HG02763 (cell line): Measurements from ENCODE around the gene TSPEAR.

Source experiments
- ATAC-seq: cut with Tn5 transposase; IDR thresholded peaks from one replicate; pipeline ENCODE4 v1.9.1; 2021; ENCODE audit warnings: mild to moderate bottlenecking, moderate library complexity; ENCODE audit not compliant: unreplicated experiment

TSPEAR gene

DNA sequence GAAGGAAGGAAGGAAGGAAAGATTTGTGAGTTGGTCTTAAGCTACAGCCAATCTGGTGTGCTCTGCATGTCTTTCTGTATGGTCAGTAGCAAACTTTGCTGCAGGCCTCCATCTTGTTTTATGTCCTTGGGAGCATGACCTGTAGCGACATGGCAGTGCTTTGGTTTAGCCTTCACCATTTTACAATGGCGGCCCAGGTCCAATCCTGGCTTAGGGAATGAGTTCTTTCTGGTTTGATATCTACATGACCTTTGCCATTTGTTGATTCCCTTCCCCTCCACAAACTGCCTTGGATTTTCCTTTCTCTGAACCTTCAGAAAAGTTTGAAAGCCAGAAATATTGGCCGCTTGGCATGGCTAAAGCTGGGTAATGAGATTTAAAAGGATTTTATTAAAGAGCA, 30.5 kb upstream of the TSPEAR start:
- ATAC-seq = no peak

- no peak for ATAC-seq
These were observed 29.4 kb upstream of the TSPEAR start for GRCh38 chr21:44740742-44741141.

DNA sequence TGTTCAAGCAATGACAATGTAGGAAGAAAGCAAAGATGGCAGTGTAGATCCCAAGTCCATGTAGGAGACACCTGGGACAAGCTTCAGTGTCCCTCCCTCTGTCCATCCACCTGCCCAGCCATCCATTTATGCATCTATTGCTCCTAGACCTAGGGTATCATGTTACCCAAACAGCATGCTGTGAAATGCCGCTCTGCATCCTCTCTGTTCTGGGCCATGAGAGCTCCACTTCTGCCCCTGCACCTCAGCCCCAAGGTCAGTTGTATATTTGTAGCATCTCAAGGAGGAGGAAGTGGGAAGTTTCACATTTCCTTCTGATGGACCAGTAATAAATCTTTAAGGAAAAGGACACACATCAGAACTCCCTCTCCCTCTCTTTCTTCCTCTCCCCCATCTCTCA, 27.9 kb upstream of the TSPEAR start:
- ATAC-seq = no peak

- no peak for ATAC-seq
These were observed 27.2 kb upstream of the TSPEAR start for GRCh38 chr21:44738621-44739020.

GRCh38 chr21:44737706-44738354, 26.5 kb upstream of the TSPEAR start:
- ATAC-seq = no peak

- ATAC-seq = no peak
These were observed 25.1 kb upstream of the TSPEAR start for GRCh38 chr21:44736291-44737004.

- ATAC-seq = no peak
These were observed 24.4 kb upstream of the TSPEAR start for GRCh38 chr21:44735821-44736220.

DNA sequence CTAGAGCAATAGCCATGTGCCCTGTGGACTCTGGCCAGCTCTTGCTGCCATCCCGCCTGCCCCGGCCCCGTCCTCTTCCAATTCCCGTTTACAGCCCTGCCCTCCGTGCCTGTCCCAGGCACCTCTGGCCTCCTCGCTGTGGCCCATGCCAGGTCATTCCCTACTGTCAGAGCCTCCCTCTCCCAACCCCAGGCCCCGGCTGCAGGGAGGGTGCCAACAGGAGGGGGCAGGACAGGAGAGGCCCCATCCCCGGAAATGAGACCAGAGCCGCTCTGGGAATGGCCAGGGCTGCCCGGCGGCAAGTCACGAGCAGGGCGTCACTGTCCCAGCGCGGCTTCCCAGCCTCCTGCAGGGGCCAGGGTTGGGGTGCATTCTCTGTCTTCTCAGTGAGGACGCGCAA, 23.5 kb upstream of the TSPEAR start:
- ATAC-seq = no peak

DNA sequence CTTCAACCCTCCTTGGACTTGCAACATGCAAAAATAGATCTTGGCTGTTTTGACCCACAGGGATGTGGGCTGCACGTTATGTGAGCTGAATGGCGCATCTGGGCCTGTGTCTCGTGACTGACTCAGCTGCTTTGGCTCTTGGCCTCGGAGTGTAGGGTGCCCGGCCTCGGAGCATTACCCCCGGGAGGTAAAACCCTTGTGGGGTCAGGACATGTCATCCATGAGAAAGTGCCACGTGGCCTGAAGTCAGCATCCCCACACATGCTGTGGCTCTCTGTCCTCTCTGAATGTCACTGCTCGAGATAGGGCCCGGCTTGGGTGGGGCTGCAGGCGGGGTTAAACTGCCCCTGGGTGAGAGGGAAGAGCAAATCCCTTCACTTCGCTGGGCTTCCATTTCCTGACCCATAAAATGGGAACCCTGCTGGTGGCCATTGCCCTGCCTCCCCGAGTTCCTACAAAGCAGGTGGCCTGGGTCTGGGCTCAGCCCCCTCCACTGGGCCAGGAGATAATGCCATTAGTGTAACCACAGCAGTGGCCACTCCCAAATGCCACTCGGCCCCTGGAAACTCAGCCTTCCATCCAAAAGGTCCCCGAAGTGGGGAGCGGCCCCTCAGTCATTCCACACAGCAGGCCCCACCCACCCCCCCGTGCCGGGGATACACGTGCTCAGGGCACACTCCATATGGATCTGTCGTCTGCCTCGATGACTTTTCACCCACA, 22.8 kb upstream of the TSPEAR start:
- no peak for ATAC-seq

DNA sequence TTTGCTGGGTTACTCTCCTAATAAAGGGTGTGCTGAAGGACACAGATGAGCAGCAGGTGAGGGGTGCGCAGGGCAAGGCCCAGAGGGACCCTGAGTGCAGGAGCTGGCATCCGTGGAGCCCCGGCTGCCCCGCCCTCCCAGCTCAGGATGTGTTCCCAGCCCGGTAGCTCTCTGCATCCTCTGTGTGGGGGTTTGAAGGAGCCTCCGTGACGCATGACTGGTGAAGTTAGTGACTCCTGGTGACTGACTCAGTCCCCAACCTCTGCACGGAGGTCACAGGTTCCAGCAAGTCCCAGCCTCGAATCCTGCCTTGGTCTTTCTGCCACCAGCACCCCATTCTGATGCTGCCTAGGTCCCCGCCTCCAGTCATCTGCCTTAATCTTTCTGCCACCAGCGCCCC, 21.6 kb upstream of the TSPEAR start:
- ATAC-seq = no peak

- no peak for ATAC-seq
These were observed 20.9 kb upstream of the TSPEAR start for GRCh38 chr21:44732263-44732662.

DNA sequence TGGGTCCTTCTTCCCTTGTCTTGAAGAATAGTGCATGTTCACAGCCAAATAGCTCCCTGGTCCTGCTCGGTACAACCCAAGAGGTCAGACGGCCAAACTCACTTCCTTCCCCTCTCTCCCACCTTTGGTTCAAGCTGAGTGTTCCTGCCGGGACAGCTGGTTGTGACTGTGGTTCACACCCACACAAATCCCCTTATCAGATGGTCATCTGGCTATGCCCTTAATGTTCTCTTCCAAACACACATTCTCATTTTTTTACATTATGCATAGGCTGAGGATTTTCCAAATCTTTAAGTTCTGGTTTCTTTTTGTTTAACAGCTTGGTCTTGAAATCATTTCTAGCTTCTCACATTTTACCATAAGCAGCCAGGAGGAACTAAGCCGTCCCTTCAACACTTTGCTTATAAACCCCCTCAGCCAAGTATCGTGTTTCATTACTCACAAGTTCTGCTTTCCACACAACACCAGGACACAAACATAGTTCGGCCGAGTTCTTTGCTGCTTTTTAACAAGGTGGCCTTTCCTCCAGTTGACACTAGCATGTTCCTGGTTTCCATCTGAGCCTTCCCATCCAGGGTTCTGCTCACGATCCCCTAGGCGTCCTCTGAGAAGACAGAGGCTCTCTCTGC, 19.7 kb upstream of the TSPEAR start:
- no peak for ATAC-seq

- no peak for ATAC-seq
These were observed 18.6 kb upstream of the TSPEAR start for GRCh38 chr21:44730028-44730395.

DNA sequence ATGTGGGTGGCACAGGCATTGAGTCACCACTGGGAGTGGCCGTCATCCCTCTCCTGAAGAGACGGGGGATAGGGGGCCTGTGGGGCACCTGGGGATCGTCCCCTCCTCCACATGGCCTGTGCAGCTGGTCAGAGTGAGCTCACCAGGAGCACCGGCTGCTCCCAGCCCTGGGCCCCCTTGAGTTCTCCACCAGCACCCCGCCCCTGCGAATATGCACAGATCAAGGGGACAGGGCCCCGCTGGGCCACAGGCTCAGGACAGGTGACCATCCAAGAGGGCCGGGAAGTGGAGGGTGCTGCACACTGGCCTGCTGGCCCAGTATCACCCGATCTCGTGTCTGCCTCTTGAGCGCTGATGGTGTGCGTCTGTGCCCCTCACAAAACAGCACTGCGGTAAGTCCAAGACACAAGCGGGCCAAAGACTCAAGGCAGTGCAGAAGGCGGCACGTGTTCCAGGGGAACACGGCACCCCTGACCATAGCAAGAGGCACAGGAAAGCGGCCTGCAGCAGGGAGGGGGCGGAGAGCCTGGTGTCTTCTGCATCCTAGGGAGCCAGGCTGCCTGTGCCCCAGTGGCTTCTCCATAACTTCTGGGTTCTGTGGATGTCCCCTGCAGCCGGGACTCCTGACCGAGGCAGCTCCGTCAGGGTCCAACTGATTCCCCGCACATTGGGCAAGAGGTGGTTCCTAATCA, 18.1 kb upstream of the TSPEAR start:
- no peak for ATAC-seq

GRCh38 chr21:44728716-44729115, 17.3 kb upstream of the TSPEAR start:
- no peak for ATAC-seq

- ATAC-seq = no peak
These were observed 16.4 kb upstream of the TSPEAR start for GRCh38 chr21:44727757-44728156.

DNA sequence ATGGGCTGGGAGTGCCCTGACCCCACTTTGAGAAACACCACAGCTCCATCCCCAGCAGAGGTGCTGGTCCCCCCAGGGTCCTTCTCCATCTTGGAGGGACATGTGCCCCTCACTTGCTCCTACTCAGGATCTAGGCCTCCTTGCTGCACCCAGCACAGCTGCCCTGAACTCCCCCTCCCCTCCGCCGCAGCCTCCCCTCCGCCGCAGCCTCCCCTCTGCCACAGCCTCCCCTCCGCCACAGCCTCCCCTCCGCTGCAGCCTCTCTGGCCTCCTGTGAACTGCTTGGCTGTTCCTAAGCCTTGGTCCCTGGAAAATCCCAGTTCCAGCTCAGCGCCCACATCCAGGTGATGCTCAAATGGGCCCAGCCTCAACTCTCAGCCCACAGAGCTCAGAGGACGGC, 15.9 kb upstream of the TSPEAR start:
- ATAC-seq = no peak

DNA sequence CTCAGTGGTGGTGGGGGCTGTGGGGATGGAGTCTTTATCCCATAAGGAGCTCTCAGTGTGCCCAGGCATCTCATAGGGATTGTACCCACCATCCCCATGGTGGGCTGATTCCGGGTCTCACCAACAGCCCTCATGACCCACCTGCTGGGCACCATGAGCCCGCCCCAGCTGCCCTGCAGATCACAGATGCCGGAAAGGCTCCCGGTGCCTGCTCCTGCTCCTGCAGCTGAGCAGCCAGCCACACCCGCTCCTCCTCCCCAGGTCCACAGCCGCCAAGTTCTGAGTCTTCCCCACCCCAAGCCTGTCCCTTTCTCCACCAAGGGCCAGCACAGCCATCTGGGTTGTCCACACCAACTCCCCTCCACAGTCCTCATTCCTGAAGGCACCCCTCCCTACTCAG, 15.5 kb upstream of the TSPEAR start:
- ATAC-seq = no peak

- no peak for ATAC-seq
These were observed 13.6 kb upstream of the TSPEAR start for GRCh38 chr21:44724926-44725325.

- ATAC-seq = no peak
These were observed 12.8 kb upstream of the TSPEAR start for GRCh38 chr21:44724196-44724595.
